HG03108 (cell line): ENCODE results near the gene GPAT3.
"Not testable (repeated sequence)": the region's sequence is repeated elsewhere in the genome, so short reads cannot be mapped to it uniquely, and the experiment has no call there.

Experiments
- ATAC-seq: cut with Tn5 transposase; IDR thresholded peaks from one replicate; pipeline ENCODE4 v1.9.1; 2021; ENCODE audit warnings: moderate library complexity; ENCODE audit not compliant: unreplicated experiment

The GPAT3 gene

DNA sequence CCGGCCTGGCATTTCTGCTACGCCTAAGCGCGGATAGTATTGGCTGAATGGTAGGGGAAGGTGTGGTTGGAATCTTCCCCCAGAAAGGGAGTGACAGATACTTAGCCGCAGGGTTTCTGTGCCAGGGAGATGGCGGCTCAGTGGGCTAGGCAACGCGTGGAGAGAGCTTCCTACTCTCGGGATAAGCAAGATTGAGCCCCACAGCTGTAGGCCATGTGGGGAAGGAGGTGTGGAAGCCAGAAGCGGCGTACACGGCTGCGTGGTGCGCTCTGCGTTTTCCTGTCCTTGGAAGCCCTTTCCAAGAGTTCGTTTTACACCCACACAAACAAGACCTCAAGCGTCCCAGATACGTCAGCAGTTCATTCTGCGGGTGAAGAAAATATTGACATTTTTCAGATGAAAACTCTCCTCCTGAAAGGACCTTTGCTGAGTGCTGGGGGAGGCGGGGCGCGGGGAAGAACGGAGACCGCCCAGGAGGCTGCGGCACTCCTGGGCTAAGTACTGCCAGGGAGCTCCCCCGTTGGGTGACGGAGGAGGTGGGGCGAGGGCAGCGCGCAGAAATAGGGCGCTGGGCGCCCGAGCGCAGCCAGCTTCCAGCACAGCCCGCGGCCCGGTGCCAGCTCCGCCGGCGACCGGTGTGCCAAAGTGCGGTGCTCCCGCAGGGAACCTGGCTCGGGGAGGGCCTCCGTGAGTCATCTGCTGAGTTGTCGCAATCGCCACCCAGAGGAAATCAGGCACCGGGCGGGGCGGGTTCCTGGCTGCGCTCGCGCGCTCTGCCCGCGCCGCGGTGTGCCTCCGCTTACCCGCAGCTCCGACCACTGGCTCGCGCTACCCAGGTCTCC, at the start of gene GPAT3:
TSS of gene GPAT3 (plus strand) at position 589 of the 842 bp plus-strand sequence. CDS start 515 bp downstream, outside the sequence.
- peak; percentile 69 for ATAC-seq

DNA sequence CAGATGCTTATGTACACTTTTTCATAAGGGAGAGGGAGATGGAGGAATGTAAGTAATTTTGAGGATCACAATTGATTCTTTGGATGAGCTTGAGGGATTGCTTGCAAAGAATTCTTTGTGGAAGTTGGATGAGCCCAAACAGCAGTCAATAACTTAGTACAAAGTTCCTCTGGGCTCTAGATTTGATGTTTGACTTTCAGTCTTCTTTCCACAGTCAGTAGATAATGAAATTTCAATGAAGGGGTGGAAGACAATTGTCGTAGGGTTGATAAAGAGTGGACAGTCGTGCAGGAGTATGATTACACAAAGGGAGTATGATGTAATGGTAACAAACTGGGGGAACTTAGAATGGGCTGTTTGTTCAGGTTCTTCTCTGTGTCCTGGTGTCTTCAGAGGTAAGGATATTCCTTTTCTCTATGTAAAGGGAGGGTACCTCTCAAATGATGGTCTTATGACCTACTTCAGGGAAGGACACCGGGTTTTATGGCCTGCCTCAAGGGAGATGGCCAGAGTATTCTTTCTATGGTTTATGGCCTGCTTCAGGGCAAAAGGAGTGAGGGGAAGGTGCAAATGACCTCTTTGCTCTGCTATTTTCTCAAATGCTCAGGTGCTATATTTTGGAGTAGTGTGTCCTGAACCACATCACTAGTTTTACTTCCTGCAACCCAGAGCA, 49.3 kb upstream of the GPAT3 start:
- ATAC-seq: no peak

DNA sequence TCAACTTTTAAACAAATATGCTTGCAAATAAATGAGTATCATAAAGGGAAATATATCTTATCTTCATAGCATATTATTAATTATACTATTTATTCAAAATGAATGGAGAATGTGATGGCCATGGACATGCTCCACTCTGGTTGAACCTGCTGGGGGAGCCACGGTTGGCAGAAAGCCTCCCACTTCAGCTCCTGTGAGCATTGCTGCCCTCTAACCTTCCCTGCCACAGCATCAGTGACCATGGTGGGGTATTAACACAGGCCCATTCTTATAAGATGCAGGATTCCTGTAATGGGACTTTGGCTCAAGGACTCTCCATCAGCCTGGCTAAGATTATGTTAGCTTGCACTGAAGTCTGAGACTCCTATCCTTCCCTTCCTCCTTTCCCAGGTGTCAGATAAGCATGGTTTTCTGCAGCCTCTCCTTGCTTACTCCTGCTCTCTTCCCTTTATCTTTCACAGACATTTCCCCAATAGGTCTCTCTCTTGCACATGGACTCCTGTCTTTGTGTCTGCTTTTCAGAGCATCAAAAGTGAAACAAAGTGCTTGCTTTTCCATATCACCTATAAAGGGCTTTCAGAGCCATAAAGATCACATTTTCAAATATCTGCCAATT, 46.1 kb upstream of the GPAT3 start:
- ATAC-seq: no peak

DNA sequence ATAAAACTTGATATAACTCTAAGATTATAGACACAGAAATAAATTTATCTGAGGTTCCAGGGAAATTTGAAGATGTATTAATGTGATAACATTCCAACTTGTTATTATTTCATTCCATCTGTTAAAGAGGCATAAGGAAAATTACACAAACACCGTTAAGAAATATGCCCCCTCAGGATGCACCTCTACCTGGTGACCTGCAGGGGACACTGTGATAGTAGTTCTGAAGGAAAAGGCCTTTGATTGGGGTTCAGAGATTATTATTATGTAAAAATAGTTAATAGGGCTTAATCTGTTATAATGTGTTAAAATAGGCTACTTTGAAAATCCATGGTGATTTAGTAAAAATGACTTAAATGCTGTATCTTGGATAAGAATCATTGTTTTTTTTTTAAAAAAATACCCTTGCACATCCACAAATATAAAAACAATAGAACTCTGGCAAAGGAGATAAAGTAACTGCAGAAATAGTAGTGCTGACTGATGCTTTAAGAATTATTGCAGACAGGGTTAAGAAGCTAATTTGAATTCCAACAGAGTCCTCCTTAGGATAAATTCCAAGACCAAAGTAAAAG, 44.9 kb upstream of the GPAT3 start:
- ATAC-seq: no peak

DNA sequence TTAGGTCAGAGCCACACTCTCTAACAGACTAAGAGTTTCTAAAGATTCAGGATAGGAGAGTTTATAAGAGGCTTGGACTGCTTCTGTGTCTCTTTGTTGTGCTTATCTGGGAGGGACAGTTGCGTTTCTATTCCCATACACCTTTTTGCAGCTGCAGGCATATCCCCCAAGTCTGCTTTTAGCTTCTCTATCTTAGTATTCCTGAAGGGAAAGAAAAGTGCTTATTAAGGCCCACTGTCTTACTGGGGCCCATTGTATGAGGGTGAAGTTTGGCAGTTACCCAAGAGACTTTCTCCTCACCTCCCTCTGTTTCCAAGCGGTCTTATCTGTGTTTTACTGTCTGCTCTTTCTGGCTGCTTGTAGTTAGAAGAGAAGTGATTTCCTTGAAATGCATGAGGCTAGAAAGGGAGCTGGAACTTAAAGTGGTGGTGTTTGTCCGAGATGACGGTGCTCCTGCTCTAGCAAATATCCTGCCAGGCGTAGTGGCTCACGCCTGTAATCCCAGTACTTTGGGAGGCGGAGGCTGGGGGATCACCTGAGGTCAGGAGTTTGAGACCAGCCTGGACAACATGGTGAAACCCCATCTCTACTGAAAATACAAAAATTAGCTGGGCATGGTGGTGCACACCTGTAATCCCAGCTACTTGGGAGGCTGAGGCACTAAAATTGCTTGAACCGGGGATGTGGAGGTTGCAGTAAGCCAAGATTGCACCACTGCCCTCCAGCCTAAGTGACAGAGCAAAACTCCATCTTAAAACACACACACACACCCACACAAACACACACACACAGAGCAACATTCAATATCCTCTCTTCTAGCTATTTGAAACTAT, 39.6 kb upstream of the GPAT3 start:
- not testable (repeated sequence) for ATAC-seq

DNA sequence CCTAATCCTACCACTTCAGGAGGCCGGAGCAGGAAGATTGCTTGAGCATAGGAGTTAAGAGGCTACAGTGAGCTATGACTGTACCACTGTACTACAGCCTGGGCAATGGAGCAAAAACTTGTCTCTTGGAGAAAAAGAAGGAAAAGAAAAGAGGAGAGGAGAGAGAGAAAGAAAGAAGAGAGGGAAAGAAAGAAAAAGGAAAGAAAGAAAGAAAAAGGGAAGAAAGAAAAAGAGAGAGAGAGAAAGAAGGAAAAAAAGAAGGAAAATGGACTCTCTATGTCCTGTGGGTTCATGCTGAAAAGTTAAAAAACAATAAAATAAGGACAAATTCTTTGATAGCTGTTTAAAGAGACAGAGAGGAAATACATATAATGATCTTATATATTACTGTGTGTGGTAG, 37.7 kb upstream of the GPAT3 start:
- ATAC-seq: no peak

DNA sequence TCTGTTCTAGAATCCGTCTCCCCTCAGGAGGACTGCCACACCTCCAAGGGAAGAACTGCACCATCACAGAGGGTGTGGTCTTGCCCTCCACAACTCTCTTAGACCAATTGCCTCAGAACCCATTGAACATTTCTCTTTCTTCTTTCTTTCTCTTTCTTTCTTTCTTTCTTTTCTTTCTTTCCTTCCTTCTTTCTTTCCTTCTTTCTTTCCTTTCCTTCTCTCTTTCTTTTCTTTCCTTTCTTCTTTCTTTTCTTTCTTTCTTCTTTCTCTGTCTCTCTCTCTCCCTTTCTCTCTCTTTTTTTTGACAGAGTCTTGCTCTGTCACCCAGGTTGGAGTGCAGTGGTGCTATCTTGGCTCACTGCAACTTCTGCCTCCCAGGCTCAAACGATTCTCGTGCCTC, 34.2 kb upstream of the GPAT3 start:
- not testable (repeated sequence) for ATAC-seq

DNA sequence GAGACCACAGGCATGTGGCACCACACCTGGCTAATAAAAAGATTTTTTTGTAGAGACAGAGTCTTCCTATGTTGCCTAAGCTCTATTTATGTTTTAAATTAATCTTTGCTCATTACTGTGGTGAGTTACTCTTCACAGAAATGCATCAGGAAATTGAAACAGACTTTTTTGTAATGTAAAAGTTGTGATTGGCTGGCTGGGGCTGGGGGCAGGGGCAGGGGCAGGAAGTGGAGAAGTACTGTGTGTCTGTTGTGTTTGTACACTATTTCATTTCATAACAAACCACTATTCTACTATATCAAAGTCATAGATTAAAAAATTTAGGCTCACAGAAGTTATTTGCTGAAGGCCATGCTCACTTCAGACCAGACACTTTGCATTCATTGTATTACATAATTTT, 31.9 kb upstream of the GPAT3 start:
- ATAC-seq: no peak

DNA sequence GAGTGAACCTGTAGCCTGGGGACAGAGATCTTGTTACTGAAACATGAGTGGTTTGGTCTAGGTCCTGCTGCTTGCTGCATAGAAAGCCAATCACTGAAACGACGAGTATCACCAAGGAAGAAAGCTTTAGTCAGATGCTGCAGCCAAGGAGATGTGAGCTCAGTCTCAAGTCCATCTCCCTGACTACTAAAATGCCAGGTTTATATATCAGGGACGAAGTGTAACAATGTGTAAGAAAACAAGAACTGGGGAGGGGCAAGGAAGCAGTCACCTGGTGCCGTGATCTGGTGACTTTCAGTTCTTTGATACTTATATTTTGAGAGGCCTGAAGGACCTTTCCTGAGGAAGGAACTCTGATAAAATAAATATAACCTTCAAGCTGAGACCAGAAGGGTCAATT, 31.4 kb upstream of the GPAT3 start:
- ATAC-seq: no peak

DNA sequence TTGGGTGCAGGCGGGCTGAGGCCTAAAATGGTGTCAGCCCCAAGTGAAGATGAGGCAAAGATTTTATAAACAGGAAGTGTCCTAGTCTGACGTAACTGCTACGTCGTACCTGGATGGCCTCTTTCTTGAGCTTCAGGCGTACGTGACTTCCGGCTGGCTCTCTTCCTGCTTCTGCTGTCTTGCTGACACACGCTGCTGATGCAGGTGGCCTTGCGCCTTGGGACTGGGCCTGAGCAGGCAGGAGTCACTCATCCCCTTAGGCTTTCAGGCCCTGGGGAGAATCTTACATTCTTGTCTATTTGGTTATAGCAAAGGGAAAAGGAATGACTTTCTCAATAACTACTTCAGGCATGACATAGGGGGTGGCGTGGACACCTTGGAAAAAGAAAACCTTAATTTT, 30.9 kb upstream of the GPAT3 start:
- ATAC-seq: no peak

DNA sequence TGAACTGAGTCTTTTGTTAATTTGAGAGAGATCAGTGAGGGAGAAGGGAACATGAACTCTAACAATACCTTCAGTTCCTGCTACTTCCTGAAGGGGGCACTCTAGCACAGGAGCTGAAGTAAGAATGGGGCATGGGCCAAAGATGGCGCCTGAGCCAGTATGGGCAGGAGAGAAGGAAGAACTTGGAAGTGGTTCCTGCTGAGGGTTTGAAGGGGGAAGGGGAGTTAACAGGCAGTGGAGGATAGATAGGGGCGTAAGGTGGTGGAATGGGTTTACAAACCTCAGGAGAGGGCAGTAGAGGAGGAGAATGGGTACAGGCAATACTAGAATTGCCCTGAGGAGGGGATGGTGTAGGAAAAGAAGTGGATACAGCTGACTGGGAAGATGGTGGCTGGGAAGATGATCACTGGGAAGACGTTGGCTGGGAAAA, 26.7 kb upstream of the GPAT3 start:
- ATAC-seq: not testable (repeated sequence)

DNA sequence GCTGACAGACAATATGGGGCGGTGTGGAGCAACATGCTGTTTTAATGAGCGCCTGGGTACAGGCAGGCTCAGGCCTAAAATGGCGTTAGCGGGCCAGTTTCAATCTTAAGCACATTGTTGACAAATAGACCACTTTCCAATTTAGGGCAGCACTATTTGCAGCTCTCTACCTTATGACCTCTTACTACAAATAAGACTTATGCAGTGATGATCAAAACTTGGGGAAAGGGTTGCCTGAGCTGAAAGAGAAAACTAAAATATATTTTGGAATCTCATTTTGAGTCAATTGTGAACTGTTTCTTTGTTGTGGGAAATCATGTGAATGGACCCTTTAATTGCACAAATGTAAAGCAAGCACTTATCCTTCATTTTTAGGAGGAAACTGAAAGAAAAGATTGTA, 25.5 kb upstream of the GPAT3 start:
- ATAC-seq: no peak

DNA sequence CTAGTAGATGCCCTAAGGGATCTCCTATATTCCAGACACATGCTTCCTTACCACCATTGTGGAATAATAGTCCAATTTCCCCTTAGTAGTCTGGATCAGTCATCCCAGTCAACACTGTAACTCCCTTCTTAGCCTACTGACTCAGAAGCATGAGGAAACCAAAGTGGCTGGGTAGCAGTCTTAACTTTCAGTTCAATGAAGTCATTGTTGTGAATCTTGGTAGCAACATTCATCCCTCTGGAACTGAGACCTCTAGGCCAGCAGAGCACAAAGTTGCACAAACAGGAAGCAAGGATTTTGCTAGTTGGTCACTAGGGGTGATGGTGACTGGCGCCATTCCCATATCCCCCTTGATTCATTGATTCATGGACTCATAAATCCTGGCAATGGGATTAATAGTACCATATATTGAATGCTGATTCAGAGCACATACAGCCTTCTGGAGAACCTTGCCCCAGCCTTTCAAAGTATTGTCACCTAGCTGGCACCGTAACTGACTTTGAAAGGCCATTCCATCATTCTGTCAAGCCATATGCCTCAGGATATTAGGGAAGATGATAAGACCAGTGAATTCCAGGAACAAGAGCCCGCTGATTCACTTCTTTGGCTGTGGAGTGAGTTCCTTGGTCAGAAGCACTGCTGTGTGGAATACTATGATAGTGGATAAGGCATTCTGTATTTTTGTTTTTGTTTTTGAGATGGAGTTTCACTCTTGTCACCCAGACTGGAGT, 19.7 kb upstream of the GPAT3 start:
- no peak for ATAC-seq

DNA sequence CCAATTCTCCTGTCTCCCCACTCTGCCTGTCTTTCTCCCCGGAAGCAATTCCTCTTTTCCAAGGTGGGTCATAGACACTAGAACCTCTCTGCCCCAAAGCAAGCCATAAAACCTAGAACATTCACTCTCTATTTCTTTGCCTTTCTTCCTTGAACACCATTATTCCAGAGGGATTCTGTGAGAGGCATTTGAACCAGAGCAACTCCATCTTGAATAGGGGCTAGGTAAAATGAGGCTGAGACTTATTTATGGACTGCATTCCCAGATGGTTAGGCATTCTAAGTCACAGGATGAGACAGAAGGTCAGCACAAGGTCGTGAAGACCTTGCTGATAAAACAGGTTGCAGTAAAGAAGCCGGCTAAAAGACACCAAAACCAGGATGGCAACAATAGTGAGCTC, 13.7 kb upstream of the GPAT3 start:
- ATAC-seq: no peak

DNA sequence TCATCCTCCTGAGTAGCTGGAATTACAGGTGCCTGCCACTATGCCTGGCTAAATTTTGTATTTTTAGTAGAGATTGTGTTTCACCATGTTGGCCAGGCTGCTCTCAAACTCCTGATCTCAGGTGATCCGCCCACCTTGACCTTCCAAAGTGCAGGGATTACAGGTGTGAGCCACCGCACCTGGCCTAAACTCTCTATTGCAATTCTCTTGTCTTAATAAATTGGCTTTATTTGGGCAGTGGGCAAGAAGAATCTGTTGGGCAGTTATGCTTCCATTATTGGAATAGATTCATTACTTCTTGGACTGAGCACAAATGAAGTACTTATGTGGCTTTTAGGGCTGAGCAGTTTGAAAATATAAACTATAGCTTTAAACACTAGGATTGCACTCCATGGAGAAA, 8.2 kb upstream of the GPAT3 start:
- no peak for ATAC-seq

DNA sequence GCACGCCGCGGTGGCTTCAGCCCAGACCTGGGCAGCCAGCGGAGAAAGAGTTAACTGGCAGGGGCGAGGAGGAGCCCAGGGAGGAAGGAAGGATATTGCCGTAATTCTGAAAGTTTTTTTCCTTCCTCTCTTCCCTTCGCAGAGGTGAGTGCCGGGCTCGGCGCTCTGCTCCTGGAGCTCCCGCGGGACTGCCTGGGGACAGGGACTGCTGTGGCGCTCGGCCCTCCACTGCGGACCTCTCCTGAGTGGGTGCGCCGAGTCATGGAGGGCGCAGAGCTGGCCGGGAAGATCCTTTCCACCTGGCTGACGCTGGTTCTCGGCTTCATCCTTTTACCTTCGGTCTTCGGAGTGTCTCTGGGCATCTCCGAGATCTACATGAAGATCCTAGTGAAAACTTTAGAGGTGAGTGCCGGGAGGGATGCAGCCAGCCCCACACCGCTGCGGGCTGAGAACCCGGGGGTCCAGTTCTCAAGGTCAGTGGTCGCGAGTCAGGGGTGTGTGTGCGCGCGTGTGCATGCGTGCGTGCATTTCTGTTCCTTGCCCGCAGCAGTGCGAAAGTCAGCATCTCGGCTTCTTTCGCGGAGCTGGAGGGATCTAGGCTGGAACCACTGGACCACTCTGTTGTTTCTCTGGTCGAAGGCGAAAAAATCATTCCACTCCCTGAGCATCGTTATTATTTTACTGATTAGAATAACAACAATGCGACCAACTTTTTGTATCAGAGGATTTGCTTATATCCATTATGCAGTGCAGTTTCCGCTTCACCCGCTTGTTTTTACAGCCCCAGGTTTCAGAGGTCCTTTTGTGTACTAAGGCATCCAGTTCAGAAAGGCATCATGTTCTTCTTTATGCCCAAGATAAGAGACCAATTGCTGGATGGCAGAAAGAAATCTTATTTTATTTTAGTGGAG, 709 bp downstream of the GPAT3 start:
- peak; percentile 8 for ATAC-seq

DNA sequence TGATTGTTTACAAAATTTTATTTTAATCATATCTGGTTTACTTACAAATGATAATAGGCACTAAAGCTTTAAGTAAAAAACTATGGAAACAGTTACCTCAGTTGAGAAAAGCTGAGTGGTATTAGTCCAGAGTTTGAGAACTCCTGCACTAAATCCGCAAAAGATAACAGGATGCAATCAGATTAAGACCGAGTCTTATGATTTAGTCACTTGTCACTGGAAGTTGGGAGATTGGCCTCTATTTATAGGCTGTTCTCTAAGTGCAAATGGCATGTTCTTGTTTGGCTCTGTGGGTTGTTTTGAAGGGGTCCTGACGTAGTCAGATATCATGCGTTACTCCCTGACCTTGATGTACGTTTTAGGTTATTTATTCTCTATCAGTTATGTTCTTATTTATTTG, 6.3 kb downstream of the GPAT3 start:
- ATAC-seq: no peak

DNA sequence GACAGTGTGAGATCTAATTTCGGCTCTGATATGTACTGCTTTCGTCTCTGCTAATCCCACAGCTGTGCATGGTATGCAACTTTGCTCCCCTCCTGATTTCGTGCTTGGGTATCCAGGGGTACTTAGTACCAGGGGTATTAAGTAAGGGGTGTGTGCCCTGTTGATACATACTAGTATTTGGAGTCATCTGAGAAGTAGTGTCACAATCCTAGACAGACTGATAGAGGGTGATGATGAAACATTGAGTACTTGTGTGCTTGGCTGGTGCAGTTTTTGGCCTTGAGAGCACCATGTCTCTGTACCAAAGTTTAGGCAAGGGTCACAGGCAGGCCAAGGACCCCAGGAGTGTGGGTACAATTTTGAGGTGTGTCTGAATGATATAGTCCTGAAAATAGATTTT, 10.9 kb downstream of the GPAT3 start:
- ATAC-seq: no peak
